Right atrium auricular region (tissue), 2 donors: ENCODE results near the gene SH3GL2. TPM values are rescaled to one million over a fixed set of nuclear protein-coding genes. Genes with fewer than 3 reads are reported as not detected.

Experiments used
- DNase-seq: peaks from one replicate; pipeline ENCODE4 v3.0.0-alpha.2; 2019; ENCODE audit warnings: low spot score
- H3K27ac ChIP-seq, 2 donors: fragments of 200-600 bp; sonication (generic); 1 replicate in 1 of 2; 2 replicates in 1 of 2; pipeline ENCODE4 v1.5.1; 2016 to 2019
- H3K27me3 ChIP-seq, 2 donors: fragments of 200-600 bp; sonication (generic); one replicate each; pipeline versions ENCODE4 v1.5.1 to v1.6.0; 2017 to 2019
- H3K36me3 ChIP-seq: fragments of 200-600 bp; sonication (generic); one replicate; pipeline ENCODE4 v1.5.1; 2016
- H3K4me1 ChIP-seq, 2 donors: fragments of 200-600 bp; sonication (generic); one replicate each; pipeline versions ENCODE4 v1.5.1 to v1.6.0; 2017 to 2019
- H3K4me3 ChIP-seq, 2 donors: fragments of 200-600 bp; sonication (generic); 1 replicate in 1 of 2; 2 replicates in 1 of 2; pipeline ENCODE4 v1.5.1; 2017 to 2019; ENCODE audit warnings: mild to moderate bottlenecking in 1 of 2, moderate library complexity in 1 of 2
- H3K9me3 ChIP-seq, 2 donors: fragments of 200-600 bp; sonication (generic); one replicate each; pipeline ENCODE4 v1.5.1; 2019
- total RNA-seq, 2 donors: library from RNA; depleted of rRNA; stranded (reverse); fragments of >200 nt; gene quantifications; one replicate each; pipeline ENCODE4 v1.1.0, GENCODE V29; 2016
- TF ChIP-seq, protein P1 (sequence below), 2 donors: fragments of 200-600 bp; sonication (generic); IDR thresholded peaks; one replicate each; pipeline ENCODE4 v1.5.1; 2019; ENCODE audit warnings: antibody characterized with exemption in 2 of 2

SH3GL2 gene
- total RNA-seq, 2 donors from 2014 or later, result 0.28 TPM; not detected in 1

DNA sequence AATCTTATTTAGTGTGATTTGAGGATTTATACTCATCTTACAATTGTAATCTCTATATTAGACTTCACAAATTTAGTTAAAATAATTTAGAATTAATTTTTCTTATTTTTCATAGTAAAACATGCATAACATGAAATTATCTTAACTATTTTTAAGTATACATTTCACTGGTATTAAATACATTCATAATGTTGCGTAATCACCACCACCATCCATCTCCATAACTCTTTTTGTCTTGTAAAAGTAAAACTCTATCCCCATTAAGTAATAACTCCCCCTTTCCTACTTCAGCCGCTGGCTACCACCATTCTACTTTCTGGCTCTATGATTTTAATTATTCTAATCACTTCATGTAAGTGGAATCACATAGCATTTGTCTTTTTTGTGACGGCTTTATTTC, 193.4 kb downstream of the SH3GL2 start:
- H3K9me3 ChIP-seq, result no peaks in the 10 kb centered on the region
- no peak overlapping the region for H3K27ac ChIP-seq
- H3K4me1 ChIP-seq, result no peaks in the 10 kb centered on the region
- H3K27me3 ChIP-seq, result no peaks in the 10 kb centered on the region
- no peak for DNase-seq
- no peaks in the 10 kb centered on the region for H3K36me3 ChIP-seq
- H3K4me3 ChIP-seq, result no peak overlapping the region
- TF ChIP-seq, protein P1, sequence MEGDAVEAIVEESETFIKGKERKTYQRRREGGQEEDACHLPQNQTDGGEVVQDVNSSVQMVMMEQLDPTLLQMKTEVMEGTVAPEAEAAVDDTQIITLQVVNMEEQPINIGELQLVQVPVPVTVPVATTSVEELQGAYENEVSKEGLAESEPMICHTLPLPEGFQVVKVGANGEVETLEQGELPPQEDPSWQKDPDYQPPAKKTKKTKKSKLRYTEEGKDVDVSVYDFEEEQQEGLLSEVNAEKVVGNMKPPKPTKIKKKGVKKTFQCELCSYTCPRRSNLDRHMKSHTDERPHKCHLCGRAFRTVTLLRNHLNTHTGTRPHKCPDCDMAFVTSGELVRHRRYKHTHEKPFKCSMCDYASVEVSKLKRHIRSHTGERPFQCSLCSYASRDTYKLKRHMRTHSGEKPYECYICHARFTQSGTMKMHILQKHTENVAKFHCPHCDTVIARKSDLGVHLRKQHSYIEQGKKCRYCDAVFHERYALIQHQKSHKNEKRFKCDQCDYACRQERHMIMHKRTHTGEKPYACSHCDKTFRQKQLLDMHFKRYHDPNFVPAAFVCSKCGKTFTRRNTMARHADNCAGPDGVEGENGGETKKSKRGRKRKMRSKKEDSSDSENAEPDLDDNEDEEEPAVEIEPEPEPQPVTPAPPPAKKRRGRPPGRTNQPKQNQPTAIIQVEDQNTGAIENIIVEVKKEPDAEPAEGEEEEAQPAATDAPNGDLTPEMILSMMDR (IDR thresholded peaks at IDR 0.05), result no peak

DNA sequence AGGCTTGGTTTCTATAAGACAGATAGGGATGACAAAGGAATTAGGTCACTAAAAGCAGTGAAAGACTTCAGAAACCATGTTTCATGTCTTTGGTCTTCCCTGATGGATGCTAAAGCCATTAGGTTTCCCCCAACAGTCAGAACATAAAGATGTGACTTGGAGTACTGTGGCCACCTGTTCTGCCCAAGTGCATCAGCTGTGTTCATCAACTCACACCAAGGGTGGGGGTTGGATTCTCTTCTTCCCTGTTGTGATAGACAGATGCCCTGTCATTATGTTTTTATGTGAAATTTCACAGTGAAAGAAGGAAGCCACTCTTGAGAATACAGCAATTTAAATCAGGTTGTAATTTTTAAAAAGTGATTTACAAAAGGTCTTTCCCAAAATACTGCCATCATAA, 196.8 kb downstream of the SH3GL2 start:
- no peaks in the 10 kb centered on the region for H3K9me3 ChIP-seq
- H3K4me3 ChIP-seq, result no peak overlapping the region
- no peak overlapping the region for H3K27ac ChIP-seq
- no peak for DNase-seq
- H3K27me3 ChIP-seq, result no peaks in the 10 kb centered on the region
- TF ChIP-seq, protein P1 (IDR thresholded peaks at IDR 0.05), result no peak
- no peaks in the 10 kb centered on the region for H3K36me3 ChIP-seq
- H3K4me1 ChIP-seq, result no peaks in the 10 kb centered on the region

DNA sequence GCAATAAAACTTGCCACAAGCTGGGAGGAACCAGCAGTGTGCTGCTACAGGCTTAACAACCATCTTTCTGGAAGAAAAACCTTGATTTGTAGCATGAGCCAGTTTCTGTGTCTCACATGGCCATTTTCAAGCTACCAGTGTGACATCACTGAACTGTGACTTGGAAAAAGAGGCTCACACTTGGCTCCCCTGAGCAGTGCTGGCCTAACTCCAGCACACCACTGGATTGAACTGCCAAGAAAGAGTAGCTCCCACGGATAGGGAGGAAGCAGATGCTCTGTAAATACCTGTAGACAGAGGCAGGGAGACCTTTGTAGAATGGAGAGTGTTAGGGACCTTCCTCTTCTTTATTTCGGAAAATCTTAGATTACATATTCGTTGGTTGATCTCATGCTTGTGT, 197.9 kb downstream of the SH3GL2 start:
- Histone ChIP-seq H3K27ac (no peak overlapping the region), H3K9me3 (no peaks in the 10 kb centered on the region), H3K27me3 (no peaks in the 10 kb centered on the region), H3K36me3 (no peaks in the 10 kb centered on the region), H3K4me3 (no peak overlapping the region), H3K4me1 (no peaks in the 10 kb centered on the region)
- TF ChIP-seq, protein P1 (IDR thresholded peaks at IDR 0.05), result no peak
- DNase-seq, result no peak

DNA sequence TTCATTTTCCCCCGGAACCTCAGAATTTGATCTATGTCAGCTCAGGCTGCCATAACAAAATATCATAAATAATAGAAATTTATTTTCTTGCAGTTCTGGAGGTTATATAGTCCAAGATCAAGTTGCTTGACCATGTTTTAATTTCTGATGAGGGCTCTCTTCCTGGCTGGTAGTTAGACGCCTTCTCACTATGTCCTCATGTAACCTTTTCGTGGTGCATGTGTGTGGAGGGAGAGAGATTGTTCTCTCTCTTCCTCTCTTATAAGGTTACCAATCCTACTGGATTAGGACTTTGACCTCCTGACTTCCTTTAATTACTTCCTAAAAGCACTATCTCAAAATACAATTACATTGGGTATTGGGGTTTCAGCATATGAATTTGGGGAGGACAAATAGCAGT, 198.6 kb downstream of the SH3GL2 start:
- Histone ChIP-seq H3K4me1 (no peaks in the 10 kb centered on the region), H3K4me3 (no peak overlapping the region), H3K36me3 (no peaks in the 10 kb centered on the region), H3K9me3 (no peaks in the 10 kb centered on the region), H3K27me3 (no peaks in the 10 kb centered on the region), H3K27ac (no peak overlapping the region)
- TF ChIP-seq, protein P1 (IDR thresholded peaks at IDR 0.05), result no peak
- DNase-seq, result no peak

DNA sequence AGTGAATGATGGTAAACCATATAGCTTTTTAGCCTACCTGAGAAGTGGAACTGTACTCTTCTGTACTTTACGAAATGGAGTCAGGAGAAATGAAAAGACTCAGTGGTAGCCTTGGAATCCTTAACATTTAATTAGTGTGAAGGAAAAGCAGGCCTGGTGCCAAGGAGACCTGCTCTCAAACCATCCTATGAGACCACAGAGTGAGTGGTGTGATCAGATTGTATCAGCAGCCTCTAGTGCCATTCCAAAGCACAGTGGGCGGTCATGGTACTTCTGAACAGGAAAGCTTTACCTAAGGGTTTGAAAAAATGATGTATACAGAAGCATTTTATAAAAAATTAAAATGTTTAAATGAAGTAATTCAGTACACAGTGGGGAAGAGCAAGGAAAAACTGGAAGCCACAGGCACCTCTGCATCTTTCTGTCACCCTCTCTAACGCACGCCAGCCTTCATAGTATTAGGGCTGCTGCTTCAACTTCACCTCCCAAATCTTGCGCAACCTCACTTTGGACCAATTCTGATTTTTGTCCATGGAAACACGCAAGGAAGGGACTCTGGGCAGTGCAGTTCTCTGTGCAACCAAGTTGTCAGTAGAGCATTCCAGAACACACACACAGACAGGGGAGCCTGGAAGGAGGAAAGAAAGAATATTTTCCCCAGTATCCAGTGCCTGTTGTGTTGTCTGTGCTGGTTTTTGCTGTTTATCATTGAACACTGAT, 203.7 kb downstream of the SH3GL2 start:
- no peaks in the 10 kb centered on the region for H3K9me3 ChIP-seq
- TF ChIP-seq, protein P1 (IDR thresholded peaks at IDR 0.05), result no peak
- DNase-seq, result no peak
- no peaks in the 10 kb centered on the region for H3K36me3 ChIP-seq
- no peaks in the 10 kb centered on the region for H3K4me1 ChIP-seq
- no peak overlapping the region for H3K4me3 ChIP-seq
- H3K27me3 ChIP-seq, result no peaks in the 10 kb centered on the region
- no peak overlapping the region for H3K27ac ChIP-seq

DNA sequence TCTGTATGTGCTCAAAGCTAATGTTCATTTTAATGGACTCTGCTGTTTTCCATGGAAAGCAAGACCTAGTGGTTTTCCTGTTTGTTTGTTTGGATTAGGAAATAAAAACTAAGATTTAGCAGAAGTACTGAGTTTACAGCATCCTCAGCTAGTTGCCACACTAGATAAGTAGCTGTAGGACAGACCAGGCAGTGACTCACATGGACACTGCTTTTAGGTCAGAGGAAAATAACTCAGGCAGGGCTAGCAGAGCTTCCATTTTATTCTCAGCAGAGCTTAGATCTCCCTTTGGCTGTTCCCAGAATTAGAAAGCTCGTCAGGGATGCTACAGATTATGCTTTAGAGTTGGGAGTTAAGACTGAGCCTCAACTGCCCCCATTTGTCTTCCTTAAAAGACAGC, 204.4 kb downstream of the SH3GL2 start:
- TF ChIP-seq, protein P1 (IDR thresholded peaks at IDR 0.05), result no peak
- H3K27me3 ChIP-seq, result no peaks in the 10 kb centered on the region
- no peak for DNase-seq
- no peak overlapping the region for H3K4me3 ChIP-seq
- H3K27ac ChIP-seq, result no peak overlapping the region
- no peaks in the 10 kb centered on the region for H3K36me3 ChIP-seq
- H3K4me1 ChIP-seq, result no peaks in the 10 kb centered on the region
- H3K9me3 ChIP-seq, result no peaks in the 10 kb centered on the region
